ENCODE results near the gene XIAP. TPM values are rescaled to one million over a fixed set of nuclear protein-coding genes. Genes with fewer than 3 reads are reported as not detected.
"Not testable (repeated sequence)": the region's sequence is repeated elsewhere in the genome, so short reads cannot be mapped to it uniquely, and the experiment has no call there.

Gene XIAP
- 10 to 100 TPM; 15.4 to 28.0 (median 24.7) TPM for total RNA-seq
- long read RNA-seq, full-length matches to known transcripts, result 1 of 3 reads
- long read RNA-seq, partial matches to known transcripts, result 0 of 3 reads
- long read RNA-seq, other reads (novel, unspliced or antisense), result 2 of 3 reads

DNA sequence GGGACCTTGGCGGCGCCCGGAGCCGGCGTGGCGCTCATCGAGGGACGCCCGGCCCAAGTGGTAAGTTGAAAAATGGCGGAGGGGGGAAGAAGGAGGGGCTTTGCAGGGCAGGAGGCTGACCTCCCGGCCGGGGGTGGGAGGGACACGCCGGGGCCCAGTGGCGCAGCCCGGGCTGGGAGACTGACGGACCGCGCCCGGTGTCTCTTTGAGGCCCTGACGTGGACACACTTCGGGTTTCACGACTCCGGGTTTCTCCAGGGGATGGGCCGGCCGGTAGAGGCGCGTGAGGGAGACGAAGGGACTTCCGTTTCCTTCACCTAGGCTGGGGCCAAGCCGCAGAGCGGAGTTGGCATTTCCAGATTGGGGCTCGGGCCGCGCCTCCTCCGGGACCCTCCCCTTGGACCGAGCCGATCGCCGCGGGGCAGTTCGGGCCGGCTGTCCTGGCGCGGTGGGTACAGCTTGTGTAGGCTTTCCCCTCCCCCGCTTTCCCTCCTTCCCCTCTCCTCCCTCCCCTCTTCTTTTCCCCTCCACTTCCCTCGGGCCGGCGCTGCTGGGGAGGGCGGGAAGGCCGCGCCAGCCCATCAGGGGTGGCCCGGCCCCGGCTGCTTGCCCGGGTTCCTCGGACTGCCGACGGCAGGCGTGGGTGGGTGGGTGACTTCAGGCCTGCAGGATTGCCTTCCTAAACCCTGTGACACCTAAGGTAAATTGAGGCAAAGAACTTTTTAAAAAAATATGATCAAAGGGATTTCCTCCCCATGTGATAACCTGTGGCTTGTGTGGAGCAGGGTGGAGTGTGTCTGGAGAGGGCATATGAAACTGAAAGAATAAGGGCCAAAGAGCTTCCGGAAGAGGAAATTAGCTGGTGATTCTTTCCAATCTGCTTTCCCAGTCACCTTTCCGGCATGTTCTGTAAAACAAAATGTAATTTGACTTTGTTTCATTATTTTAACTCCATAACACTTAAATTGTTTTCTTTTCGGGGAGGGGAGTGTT is at the start of gene XIAP:
Gene XIAP, plus strand, starts transcription at position 208 of the 993 bp plus-strand sequence. CDS start 25,610 bp downstream, outside the sequence.
- peak; percentile 47 for TF ChIP-seq POLR2A (IDR thresholded peaks at IDR 0.05)
- TF ChIP-seq CTCF (IDR thresholded peaks at IDR 0.05), result no peak
- peak; percentile 93 to 97 (median 96) for ATAC-seq
- intact Hi-C loops (cut with DNase I), result no loop called here
- Histone ChIP-seq H3K9me3 (no peaks in the 10 kb centered on the region), H3K27me3 (no peaks in the 10 kb centered on the region), H3K27ac (peak within 1 kb of the TSS; percentile 84 to 93 (median 93)), H3K4me3 (peak within 1 kb of the TSS; percentile 51 to 67 (median 63)), H3K36me3 (no peaks in the 10 kb centered on the region), H3K4me1 (no peaks in the 10 kb centered on the region)
- WGBS (ENCODE audit: insufficient coverage, low coverage, low lambda C conversion rate, missing lambda C conversion rate), result 19% methylated on average over 27 of the region's 62 CpGs
- peak; percentile 85 to 90 (median 85) for DNase-seq

GRCh38 chrX:123814343-123814742 is 45.5 kb upstream of the XIAP start:
- WGBS (ENCODE audit: insufficient coverage, low coverage, low lambda C conversion rate, missing lambda C conversion rate), result 42% methylated on average over 2 of the region's 2 CpGs
- Histone ChIP-seq H3K4me3 (no peak overlapping the region), H3K4me1 (no peaks in the 10 kb centered on the region), H3K27me3 (no peaks in the 10 kb centered on the region), H3K27ac (no peak overlapping the region), H3K36me3 (no peaks in the 10 kb centered on the region), H3K9me3 (no peaks in the 10 kb centered on the region)
- intact Hi-C loops (cut with DNase I), result no loop called here
- TF ChIP-seq CTCF (IDR thresholded peaks at IDR 0.05), result no peak
- no peak for TF ChIP-seq POLR2A (IDR thresholded peaks at IDR 0.05)
- DNase-seq (no peak), ATAC-seq (no peak)

GRCh38 chrX:123814934-123815394 is 44.9 kb upstream of the XIAP start:
- H3K9me3 ChIP-seq; H3K4me3 ChIP-seq; H3K27ac ChIP-seq; H3K36me3 ChIP-seq; H3K27me3 ChIP-seq; DNase-seq; H3K4me1 ChIP-seq; intact Hi-C loops (cut with DNase I): not testable (repeated sequence)
- peak in 1 of 4 donors; percentile 28 for ATAC-seq
- no CpG with 5 or more reads among the region's 12 CpGs for WGBS (ENCODE audit: insufficient coverage, low coverage, low lambda C conversion rate, missing lambda C conversion rate)

DNA sequence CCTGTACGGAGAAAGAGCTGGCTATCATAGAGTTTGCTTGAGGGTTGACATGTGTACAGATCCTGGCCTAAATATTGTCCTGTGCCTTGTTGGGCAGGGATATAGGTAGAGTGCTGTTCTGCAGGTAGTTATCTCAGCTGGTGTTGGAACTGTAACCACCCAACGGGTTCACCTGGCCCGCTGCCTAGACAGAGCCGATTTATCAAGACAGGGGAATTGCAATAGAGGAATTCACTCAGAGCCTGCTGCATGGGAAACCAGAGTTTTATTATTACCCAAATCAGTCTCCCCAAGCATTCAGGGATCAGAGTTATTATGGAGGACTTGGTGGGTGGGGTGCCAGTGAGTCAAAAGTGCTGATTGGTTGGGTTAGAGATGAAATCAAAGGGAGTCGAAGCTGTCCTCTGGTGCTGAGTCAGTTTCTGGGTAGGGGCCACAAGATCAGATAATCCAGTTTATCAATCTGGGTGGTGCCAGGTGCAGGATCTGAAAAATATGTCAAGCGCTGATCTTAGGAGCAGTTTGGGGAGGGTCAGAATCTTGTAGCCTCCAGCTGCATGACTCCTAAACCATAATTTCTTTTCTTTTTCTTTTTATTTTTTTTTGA is 42.5 kb upstream of the XIAP start:
- ATAC-seq (peak in 2 of 4 donors; percentile 15 to 45), DNase-seq (peak in 2 of 3 donors; percentile 48 to 53)
- Histone ChIP-seq H3K4me3 (no peak overlapping the region), H3K9me3 (no peaks in the 10 kb centered on the region), H3K36me3 (no peaks in the 10 kb centered on the region), H3K27ac (no peak overlapping the region), H3K4me1 (no peaks in the 10 kb centered on the region), H3K27me3 (no peaks in the 10 kb centered on the region)
- TF ChIP-seq POLR2A (IDR thresholded peaks at IDR 0.05) (no peak), CTCF (IDR thresholded peaks at IDR 0.05) (no peak)
- intact Hi-C loops (cut with DNase I), result no loop called here
- 42% methylated on average over 4 of the region's 6 CpGs for WGBS (ENCODE audit: insufficient coverage, low coverage, low lambda C conversion rate, missing lambda C conversion rate)
